ENCODE data around the gene ESR1. TPM values are rescaled to one million over a fixed set of nuclear protein-coding genes. Genes with fewer than 3 reads are reported as not detected.

Gene ESR1
- total and polyA plus RNA-seq, 9 of the 15 experiments (the other 6 are each of a cell fraction or from before 2014, with no cell fraction given): 0.03 to 0.27 (median 0.08) TPM; not detected in 1

GRCh38 chr6:152167641-152168603 is 360.4 kb downstream of the ESR1 start:
- POLR2A ChIA-PET: interaction anchor here (0.6 to 1.0 kb wide), 5 partner anchors 9 to 815 kb away, joined by 3 read pairs; no protein-coding TSS in a partner anchor
- CTCF ChIA-PET (ENCODE audit: low intra/inter-chr PET ratio): no interaction called here
- no peak overlapping the region for H3K9ac ChIP-seq (ENCODE audit: insufficient read depth in 1 of 2, low read depth in 2 of 2, low read length in 2 of 2)
- H3K36me3 ChIP-seq (ENCODE audit: control insufficient read depth, insufficient read depth, low read length): no peaks in the 10 kb centered on the region
- no peaks in the 10 kb centered on the region for H3K27me3 ChIP-seq (ENCODE audit: control insufficient read depth in 2 of 2, insufficient read depth in 2 of 2, low read length in 2 of 2)
- FAIRE-seq (no peak), DNase-seq (ENCODE audit: extremely low read depth in 1 of 4, low spot score in 3 of 4) (peak in 1 of 4 experiments; percentile 3), ATAC-seq (no peak)
- no TSS peak for BruUV-seq (replicated peaks)
- H4K20me1 ChIP-seq (replicated peaks; ENCODE audit: control insufficient read depth, insufficient read depth, low read length): no peaks in the 10 kb centered on the region
- no peaks in the 10 kb centered on the region for H3K4me1 ChIP-seq (replicated peaks in 1 of 2; ENCODE audit: control insufficient read depth in 2 of 2, insufficient read depth in 2 of 2, low read length in 2 of 2)
- no peak overlapping the region for H3K4me3 ChIP-seq
- no peaks in the 10 kb centered on the region for H3K79me2 ChIP-seq (ENCODE audit: control insufficient read depth, insufficient read depth, low read length)
- TF ChIP-seq ZNF583 (CRISPR knock-in tag; IDR thresholded peaks at IDR 0.05): no peak
- no peak for TF ChIP-seq MGA (IDR thresholded peaks at IDR 0.05)
- no peak for TF ChIP-seq IRF1 (CRISPR knock-in tag; IDR thresholded peaks at IDR 0.05; ENCODE audit: borderline replicate concordance)
- no peak for TF ChIP-seq HDAC8 (tag; IDR thresholded peaks at IDR 0.05)
- no peak for TF ChIP-seq ZNF12 (CRISPR knock-in tag; IDR thresholded peaks at IDR 0.05)
- no peak for TF ChIP-seq SMAD1 (IDR thresholded peaks at IDR 0.05; ENCODE audit: low read depth, low read length, partially characterized antibody)
- no peak for TF ChIP-seq PRPF4 (IDR thresholded peaks at IDR 0.05; ENCODE audit: insufficient read depth, low read depth, low read length, poor library complexity, severe bottlenecking)
- intact Hi-C loops (cut with micrococcal nuclease) (no loop called here), in situ Hi-C loops (cut with MboI) (no loop called here)
- H3K9me1 ChIP-seq (ENCODE audit: control insufficient read depth, insufficient read depth, low read length): no peaks in the 10 kb centered on the region
- WGBS (ENCODE audit: insufficient coverage, low coverage, missing lambda C conversion rate): 2% methylated on average over 13 of the region's 13 CpGs
- no peaks in the 10 kb centered on the region for H3K9me3 ChIP-seq (replicated peaks; ENCODE audit: control insufficient read depth, insufficient read depth, low read depth, low read length)
- no peak overlapping the region for H3K4me2 ChIP-seq (ENCODE audit: insufficient read depth, low read length)
- no peak overlapping the region for H2AFZ ChIP-seq (ENCODE audit: low read depth, low read length)
- no peak overlapping the region for H3K27ac ChIP-seq (ENCODE audit: extremely low read depth, low read depth, low read length)
